Lung (tissue), 12 donors: ENCODE data around the gene WRAP73. TPM values are rescaled to one million over a fixed set of nuclear protein-coding genes. Genes with fewer than 3 reads are reported as not detected.

Experiments
- ATAC-seq: fragments of 200-7000 bp; cut with Tn5 transposase; one replicate; pipeline ENCODE4 v1.9.1; 2020; ENCODE audit warnings: moderate number of reproducible peaks; ENCODE audit not compliant: insufficient read depth, low FRiP score
- DNase-seq, 3 donors: peaks; one replicate each; pipeline ENCODE4 v3.0.0-alpha.2; 2013 to 2017
- H3K27ac ChIP-seq, 2 donors: one replicate each; pipeline ENCODE4 v1.5.1; 2013; ENCODE audit warnings: mild to moderate bottlenecking in 2 of 2, moderate library complexity in 2 of 2, control low read depth in 1 of 2, inconsistent platforms in 1 of 2, low read depth in 1 of 2, low read length in 1 of 2
- H3K27me3 ChIP-seq, 3 donors: one replicate each; pipeline ENCODE4 v1.5.1; 2013; ENCODE audit warnings: low read length in 2 of 3; ENCODE audit not compliant: control insufficient read depth in 3 of 3, insufficient read depth in 3 of 3
- H3K36me3 ChIP-seq, 4 donors: one replicate each; pipeline ENCODE4 v1.5.1; 2013; ENCODE audit warnings: low read length in 4 of 4, mild to moderate bottlenecking in 1 of 4, moderate library complexity in 1 of 4; ENCODE audit not compliant: control insufficient read depth in 4 of 4, insufficient read depth in 4 of 4
- H3K4me1 ChIP-seq, 5 donors: one replicate each; pipeline ENCODE4 v1.5.1; 2013; ENCODE audit warnings: low read length in 5 of 5, mild to moderate bottlenecking in 2 of 5, moderate library complexity in 1 of 5; ENCODE audit not compliant: control insufficient read depth in 5 of 5, insufficient read depth in 5 of 5
- H3K4me3 ChIP-seq: one replicate; pipeline ENCODE4 v1.5.1; 2013; ENCODE audit warnings: mild to moderate bottlenecking, control low read depth, moderate library complexity
- H3K9ac ChIP-seq, 2 donors: one replicate each; pipeline ENCODE4 v1.5.1; 2013; ENCODE audit warnings: low read length in 2 of 2, control low read depth in 1 of 2; ENCODE audit not compliant: insufficient read depth in 1 of 2
- H3K9me3 ChIP-seq, 4 donors: one replicate each; pipeline ENCODE4 v1.5.1; 2013; ENCODE audit warnings: low read length in 3 of 4, mild to moderate bottlenecking in 1 of 4, moderate library complexity in 1 of 4; ENCODE audit not compliant: control insufficient read depth in 4 of 4, insufficient read depth in 3 of 4
- WGBS, 2 donors: extraction: QIAGEN DNeasy Blood & Tissue Kit; methylation state at CpG; one replicate each; pipeline ENCODE4 v1.1.7; 2013; 5-methylcytosine and 5-hydroxymethylcytosine counted together
- polyA plus RNA-seq, 2 donors: library from polyadenylated mRNA; stranded (reverse); fragments of 200-250 nt; gene quantifications; one replicate each; pipeline ENCODE4 v1.2.1, GENCODE V29; 2013
- total RNA-seq, 2 donors: library from RNA; depleted of rRNA in 1 of 2; stranded (reverse); fragments of >200 nt in 1 of 2; gene quantifications; one replicate each; pipeline ENCODE4 v1.2.1, GENCODE V29; 2014 to 2021
- TF ChIP-seq, protein P1 (sequence below): IDR thresholded peaks from 2 replicates; pipeline ENCODE4 v1.5.1; 2012; ENCODE audit warnings: mild to moderate bottlenecking; ENCODE audit errors: control extremely low read depth, extremely low read depth
- donor health status: control.
- donor health status: control.
- donor health status: Bipolar disorder and iron deficiency.
- donor health status: healthy.
- donor health status: DM: yes; HTN: yes; CAD: no.

Gene WRAP73
- total and polyA plus RNA-seq, 4 donors, result 17.3 to 25.3 (median 22.8) TPM

GRCh38 chr1:3617806-3618345, 32.0 kb downstream of the WRAP73 start:
- Histone ChIP-seq H3K27ac (no peak overlapping the region), H3K27me3 (no peaks in the 10 kb centered on the region), H3K4me3 (no peak overlapping the region), H3K9ac (no peak overlapping the region), H3K4me1 (peaks cover 0 to 37% (median 9%) of the 10 kb centered on the region in 5 donors), H3K36me3 (no peaks in the 10 kb centered on the region), H3K9me3 (no peaks in the 10 kb centered on the region)
- DNase-seq (no peak), ATAC-seq (no peak)
- TF ChIP-seq, protein P1, sequence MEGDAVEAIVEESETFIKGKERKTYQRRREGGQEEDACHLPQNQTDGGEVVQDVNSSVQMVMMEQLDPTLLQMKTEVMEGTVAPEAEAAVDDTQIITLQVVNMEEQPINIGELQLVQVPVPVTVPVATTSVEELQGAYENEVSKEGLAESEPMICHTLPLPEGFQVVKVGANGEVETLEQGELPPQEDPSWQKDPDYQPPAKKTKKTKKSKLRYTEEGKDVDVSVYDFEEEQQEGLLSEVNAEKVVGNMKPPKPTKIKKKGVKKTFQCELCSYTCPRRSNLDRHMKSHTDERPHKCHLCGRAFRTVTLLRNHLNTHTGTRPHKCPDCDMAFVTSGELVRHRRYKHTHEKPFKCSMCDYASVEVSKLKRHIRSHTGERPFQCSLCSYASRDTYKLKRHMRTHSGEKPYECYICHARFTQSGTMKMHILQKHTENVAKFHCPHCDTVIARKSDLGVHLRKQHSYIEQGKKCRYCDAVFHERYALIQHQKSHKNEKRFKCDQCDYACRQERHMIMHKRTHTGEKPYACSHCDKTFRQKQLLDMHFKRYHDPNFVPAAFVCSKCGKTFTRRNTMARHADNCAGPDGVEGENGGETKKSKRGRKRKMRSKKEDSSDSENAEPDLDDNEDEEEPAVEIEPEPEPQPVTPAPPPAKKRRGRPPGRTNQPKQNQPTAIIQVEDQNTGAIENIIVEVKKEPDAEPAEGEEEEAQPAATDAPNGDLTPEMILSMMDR, result no peak
- WGBS, 2 donors, result 84 to 89% methylated on average over 17 to 18 of the region's 18 CpGs

- WGBS, 2 donors, result 79 to 83% methylated on average over 9 of the region's 9 CpGs
- Histone ChIP-seq H3K36me3 (no peaks in the 10 kb centered on the region), H3K4me3 (no peak overlapping the region), H3K9me3 (no peaks in the 10 kb centered on the region), H3K9ac (no peak overlapping the region), H3K27ac (no peak overlapping the region), H3K4me1 (peaks cover 0 to 43% (median 11%) of the 10 kb centered on the region in 5 donors), H3K27me3 (no peaks in the 10 kb centered on the region)
- no peak for ATAC-seq
- no peak for DNase-seq
- TF ChIP-seq, protein P1, result no peak
Measured at GRCh38 chr1:3616861-3617260, 33.0 kb downstream of the WRAP73 start.

- DNase-seq (no peak), ATAC-seq (no peak)
- TF ChIP-seq, protein P1, result no peak
- Histone ChIP-seq H3K9me3 (no peaks in the 10 kb centered on the region), H3K27ac (no peak overlapping the region), H3K4me1 (peaks cover 0 to 48% (median 13%) of the 10 kb centered on the region in 5 donors), H3K9ac (no peak overlapping the region), H3K27me3 (no peaks in the 10 kb centered on the region), H3K36me3 (no peaks in the 10 kb centered on the region), H3K4me3 (no peak overlapping the region)
- WGBS, 2 donors, result 65 to 67% methylated on average over 20 of the region's 20 CpGs
Measured at GRCh38 chr1:3614755-3615742, 34.9 kb downstream of the WRAP73 start.
